PC-9 (cell line): Measurements from ENCODE around the gene GDE1.

Experiments
- CTCF ChIP-seq: fragments of 200-600 bp; sonication (generic); conservative IDR thresholded peaks from 2 replicates; pipeline ENCODE4 v1.6.1; 2017; ENCODE audit warnings: mixed run types, antibody characterized with exemption, mild to moderate bottlenecking, moderate library complexity
- EZH2 ChIP-seq: fragments of 200-600 bp; sonication (generic); IDR thresholded peaks from 2 replicates; pipeline ENCODE4 v1.8.0; 2017; ENCODE audit warnings: antibody characterized with exemption, low read depth

- TF ChIP-seq CTCF, result no peak
- TF ChIP-seq EZH2, result no peak
Measured at GRCh38 chr16:19563377-19563776, 41.5 kb upstream of the GDE1 start.
